HG03378 (cell line): ENCODE results near the gene FOXP1.

Experiments used
- ATAC-seq: cut with Tn5 transposase; IDR thresholded peaks from one replicate; pipeline ENCODE4 v1.9.1; 2021; ENCODE audit warnings: mild to moderate bottlenecking, moderate library complexity; ENCODE audit not compliant: unreplicated experiment

Gene FOXP1

DNA sequence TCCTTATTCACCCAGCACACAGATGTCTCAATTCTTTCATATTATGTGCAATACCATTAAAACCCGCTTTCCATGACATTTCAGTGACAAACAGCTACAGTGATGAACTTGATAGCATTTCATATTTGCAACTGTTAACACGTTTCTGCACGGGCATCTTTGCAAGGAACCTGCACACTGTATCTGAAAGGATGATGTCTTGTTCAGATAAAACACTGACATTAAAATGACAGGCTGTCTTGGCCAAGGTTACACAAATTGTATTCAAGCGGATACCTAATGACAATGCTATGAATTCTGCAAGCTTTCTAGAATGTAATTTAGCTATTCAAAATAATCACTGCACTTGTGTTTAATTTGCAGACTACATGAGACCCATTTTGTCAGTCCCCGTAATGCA, 529.2 kb downstream of the FOXP1 start:
- ATAC-seq = no peak

- no peak for ATAC-seq
These were observed 530.0 kb downstream of the FOXP1 start for GRCh38 chr3:71053495-71053894.

DNA sequence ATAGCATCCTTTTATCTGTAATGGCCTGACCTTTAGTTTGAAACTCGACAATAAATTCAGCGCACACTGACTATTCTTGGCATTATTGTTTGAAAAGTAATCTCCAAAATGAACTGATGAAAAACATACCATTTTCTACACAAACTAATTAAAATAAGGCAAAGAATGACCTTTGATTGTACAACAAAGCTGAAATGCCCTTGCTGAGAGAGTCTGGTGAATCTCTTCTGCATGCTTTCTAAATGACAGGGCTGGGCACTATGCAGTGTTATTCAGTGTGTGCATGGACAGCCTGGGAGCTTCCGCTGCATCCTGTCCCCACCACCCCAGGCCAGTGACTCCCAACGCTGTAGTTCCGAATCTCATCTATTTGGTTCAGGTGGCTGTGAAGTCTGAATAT, 530.8 kb downstream of the FOXP1 start:
- no peak for ATAC-seq

GRCh38 chr3:71051893-71052687, 531.4 kb downstream of the FOXP1 start:
- ATAC-seq = no peak

DNA sequence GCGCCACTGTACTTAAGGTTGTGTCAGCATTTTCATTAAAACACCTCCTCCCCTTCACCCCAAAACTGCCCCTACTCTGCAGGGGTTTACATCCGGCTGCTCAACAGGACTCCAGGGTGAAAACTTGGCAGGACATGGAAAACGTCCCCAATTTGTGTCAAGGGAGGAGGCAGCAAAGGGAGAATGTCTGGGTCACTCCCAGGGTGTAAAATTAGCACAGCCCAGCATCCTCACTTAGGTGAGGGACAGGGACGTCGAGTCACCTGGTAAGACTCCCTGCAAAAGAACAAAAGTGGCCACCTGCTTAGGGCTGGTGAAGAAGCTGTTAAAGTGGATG, 532.3 kb downstream of the FOXP1 start:
- ATAC-seq = no peak

DNA sequence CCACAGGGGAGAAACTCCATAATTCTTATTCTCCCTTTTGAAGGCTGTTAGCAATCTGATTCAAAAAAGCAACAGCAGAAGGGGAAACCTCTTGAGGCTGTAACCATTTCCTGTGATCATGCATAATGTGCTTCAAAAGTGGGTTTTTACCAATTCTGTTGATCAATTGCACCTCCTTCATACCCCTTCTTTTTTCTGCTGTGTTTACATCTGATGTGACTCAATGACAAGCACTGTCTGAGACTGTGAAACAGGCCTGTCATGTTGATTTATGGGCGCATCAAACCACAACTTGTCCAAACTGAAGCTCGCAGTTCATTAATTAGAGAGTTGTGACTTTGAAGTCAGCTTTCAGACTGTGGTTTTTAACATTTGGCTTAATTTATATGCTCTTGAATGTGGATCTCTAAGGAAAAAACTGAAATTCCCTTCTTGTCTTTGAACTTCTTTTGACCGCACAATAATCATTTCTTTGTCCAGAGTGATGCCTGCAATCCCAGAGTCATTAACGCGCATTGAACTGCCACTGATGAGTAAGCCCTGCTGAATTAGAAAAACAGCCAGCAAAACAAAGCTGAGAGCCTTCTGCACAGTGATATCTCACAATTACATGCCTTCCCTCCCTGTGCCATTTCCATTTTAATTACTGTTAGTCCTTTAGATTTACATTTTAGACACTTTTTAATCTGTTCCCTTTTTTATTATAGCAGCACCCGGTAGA, 532.8 kb downstream of the FOXP1 start:
- no peak for ATAC-seq

DNA sequence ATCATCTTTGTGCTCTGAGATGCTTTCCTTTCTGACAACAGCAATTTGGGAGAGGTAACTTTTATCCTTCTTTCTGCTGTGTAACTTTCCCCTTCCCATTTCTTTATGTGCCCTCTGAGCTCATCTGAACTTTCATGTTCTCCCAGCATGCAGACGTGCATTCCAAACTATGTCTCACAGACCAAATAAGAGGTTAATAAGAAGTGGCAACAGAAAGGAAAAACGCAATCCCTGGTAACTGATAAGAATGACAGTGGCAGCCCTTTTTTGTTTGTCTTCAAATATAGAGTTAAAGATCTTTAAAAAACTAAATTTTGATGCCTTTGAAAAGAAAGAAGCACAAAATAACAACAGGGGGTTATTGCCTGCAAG, 533.4 kb downstream of the FOXP1 start:
- no peak for ATAC-seq

GRCh38 chr3:71048948-71049347, 534.6 kb downstream of the FOXP1 start:
- no peak for ATAC-seq

DNA sequence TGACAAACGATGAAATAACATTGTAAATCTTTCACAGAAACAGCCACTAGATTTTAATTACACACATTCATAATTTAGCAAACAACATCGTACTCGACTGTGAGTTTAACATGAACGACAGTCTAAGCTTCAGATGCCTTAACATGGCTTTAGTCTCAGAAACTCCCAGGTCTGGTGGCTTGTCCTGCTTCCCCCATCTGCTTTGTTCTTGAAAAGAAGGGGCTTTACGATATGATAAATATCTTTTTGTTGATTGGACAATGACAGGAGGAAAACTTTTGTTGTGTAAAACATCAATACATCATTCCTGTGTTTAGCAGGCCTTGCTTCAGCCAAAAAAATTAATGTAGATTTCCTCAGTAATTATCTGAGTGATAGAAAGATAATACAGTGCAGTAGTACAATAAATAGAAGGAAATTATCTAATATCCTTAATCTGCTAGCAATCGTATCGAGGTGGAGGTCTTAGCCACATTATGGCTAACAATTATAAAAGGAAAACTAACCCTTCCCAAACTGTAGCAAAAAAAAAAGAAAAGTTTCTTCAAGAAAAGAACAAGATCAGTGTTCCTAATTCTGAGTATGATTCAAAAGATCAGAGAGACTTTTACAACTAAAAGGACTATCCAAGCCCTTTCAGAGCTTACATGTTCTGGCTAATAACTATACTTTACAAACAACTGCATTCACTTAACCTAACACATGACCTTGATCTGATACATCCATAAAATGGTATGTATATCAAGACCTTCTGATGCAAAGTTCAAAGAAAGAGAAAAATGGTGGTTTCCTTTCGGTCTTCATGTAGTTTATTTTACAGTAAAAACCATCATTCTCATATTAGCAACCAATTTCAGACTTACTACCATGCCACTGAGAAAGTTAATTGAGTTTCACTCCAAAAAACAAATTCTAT, 535.7 kb downstream of the FOXP1 start:
- ATAC-seq = no peak

DNA sequence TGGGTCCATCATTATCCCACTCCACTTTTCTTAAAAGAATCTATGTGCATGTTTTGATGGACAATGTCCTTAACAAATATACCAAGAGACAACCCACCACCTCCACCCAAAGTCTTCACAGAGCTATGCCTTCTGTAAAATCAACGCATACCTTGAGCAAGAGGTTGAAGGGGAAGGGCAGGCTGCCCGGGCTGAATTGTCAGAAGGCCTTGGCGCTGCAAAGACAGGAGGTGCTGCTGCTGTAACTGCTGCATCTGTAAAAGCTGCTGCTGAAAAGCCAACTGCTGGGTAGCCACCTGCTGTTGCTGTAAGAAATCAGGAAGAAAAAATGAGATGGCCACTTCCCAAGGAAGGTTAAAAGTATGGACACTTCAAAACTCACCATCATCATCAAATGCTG, 536.7 kb downstream of the FOXP1 start:
- ATAC-seq = no peak

DNA sequence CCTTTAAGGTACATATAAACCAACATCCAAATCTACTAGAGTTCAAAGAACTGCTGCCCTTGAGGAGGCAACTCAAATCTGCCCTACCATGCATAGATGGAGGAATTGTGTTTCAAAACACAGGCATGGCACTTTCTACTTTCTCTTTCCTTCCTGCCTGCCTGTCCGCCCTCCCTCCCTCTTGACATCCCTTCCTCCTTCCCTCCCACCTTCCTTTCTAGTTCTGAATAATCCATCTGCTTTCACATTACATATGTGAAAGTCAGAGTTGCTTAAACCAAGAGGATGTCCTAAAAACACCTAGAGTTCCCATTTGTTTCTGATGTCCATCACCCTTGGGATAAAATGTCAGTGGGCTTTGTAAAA, 537.6 kb downstream of the FOXP1 start:
- ATAC-seq = peak; percentile 55

DNA sequence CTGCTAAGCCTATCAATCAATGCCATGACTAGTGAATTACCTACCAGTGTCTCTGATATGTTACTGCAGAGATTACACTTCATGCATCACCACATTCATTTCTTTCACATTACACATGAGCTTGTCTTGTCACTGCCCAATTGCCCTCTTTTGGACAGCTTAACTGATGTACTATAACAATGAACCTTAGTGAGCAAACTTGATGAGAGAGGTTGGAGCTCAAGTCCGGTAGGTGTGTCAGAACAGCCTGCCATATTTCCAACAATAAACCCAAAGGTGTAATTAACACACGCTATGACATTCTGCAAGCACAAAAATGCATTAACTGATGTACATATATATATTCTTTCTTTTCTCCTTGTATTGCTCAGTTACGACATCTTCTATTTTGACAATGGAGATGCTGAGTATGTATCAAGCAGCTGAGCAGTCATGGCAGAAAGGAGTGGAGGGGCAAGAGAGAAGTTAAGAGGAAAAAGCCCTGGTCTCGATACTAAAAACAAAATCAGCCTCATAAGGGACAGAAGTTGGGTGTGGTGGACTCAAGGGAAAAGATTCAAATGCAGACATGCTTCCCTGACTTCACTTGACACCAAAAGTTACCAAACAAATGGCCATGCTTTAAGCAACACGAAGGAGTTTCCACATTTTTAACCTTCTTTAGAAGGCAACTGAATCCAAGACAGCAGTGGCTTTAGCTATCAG, 538.2 kb downstream of the FOXP1 start:
- no peak for ATAC-seq

DNA sequence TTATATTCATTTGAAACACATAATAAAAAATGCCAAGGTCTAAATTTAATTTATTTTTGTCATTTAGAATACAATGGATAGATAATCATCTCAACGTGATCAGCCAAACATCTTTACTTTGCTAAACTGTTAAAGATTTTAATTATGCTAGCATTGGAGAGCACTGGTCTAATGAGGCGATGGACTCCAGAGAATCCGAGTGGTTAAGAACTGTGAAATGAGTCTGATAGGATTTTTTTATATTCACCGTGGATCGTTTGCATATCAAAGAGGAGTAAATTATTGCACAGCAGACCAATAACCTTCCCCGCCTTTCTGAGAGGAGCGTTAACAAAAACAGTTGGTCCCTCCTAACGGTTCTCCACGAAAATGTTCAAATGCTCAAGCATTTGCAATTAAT, 540.8 kb downstream of the FOXP1 start:
- no peak for ATAC-seq

GRCh38 chr3:71041371-71041770, 542.2 kb downstream of the FOXP1 start:
- ATAC-seq = no peak

DNA sequence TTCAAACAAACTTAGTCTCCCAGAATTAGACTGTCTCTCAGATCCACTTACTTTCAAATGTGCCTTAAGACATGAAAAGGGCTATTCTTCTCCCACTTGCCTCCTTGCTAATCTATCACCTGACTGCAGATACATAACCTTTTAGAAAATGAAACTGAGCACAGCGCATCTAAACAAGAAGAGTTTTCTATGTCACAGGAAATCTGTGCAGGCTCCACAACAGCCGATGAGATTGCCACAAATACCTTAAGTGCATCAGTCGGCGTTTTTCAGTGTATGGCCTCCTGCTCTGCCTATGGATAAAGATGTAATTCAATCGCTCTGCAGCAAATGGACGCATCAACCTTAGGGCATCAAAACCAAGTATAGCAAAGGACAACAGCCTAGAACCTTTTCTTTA, 544.2 kb downstream of the FOXP1 start:
- no peak for ATAC-seq

GRCh38 chr3:71037775-71038174, 545.8 kb downstream of the FOXP1 start:
- no peak for ATAC-seq

- ATAC-seq = no peak
These were observed 547.6 kb downstream of the FOXP1 start for GRCh38 chr3:71035886-71036285.

- ATAC-seq = no peak
These were observed 548.2 kb downstream of the FOXP1 start for GRCh38 chr3:71035314-71035713.

GRCh38 chr3:71033681-71034220, 549.8 kb downstream of the FOXP1 start:
- ATAC-seq = no peak

- ATAC-seq = no peak
These were observed 551.5 kb downstream of the FOXP1 start for GRCh38 chr3:71031914-71032521.
